GM18870 (cell line): ENCODE data around the gene IGLL5.
"Not testable (repeated sequence)": the region's sequence is repeated elsewhere in the genome, so short reads cannot be mapped to it uniquely, and the experiment has no call there.

Experiments
- ATAC-seq: cut with Tn5 transposase; IDR thresholded peaks from one replicate; pipeline ENCODE4 v1.9.1; 2021; ENCODE audit warnings: moderate library complexity; ENCODE audit not compliant: unreplicated experiment

IGLL5 gene

DNA sequence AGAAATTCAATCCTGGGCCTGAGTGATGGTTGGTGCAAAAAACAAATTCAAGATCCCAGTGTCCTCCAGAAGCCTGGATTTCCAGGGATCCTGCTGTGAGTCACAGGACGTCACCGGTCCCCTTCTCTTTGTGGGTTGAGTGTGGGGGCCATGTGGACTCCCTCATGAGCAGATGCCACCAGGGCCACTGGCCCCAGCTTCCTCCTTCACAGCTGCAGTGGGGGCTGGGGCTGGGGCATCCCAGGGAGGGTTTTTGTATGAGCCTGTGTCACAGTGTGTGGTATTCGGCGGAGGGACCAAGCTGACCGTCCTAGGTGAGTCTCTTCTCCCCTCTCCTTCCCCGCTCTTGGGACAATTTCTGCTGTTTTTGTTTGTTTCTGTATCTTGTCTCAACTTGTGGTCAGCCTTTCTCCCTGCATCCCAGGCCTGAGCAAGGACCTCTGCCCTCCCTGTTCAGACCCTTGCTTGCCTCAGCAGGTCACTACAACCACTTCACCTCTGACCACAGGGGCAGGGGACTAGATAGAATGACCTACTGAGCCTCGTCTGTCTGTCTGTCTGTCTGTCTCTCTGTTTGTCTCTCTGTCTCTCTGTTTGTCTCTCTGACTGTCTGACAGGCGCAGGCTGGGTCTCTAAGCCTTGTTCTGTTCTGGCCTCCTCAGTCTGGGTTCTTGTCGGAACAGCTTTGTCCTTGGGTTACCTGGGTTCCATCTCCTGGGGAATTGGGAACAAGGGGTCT is 11.9 kb downstream of the IGLL5 start:
- not testable (repeated sequence) for ATAC-seq

DNA sequence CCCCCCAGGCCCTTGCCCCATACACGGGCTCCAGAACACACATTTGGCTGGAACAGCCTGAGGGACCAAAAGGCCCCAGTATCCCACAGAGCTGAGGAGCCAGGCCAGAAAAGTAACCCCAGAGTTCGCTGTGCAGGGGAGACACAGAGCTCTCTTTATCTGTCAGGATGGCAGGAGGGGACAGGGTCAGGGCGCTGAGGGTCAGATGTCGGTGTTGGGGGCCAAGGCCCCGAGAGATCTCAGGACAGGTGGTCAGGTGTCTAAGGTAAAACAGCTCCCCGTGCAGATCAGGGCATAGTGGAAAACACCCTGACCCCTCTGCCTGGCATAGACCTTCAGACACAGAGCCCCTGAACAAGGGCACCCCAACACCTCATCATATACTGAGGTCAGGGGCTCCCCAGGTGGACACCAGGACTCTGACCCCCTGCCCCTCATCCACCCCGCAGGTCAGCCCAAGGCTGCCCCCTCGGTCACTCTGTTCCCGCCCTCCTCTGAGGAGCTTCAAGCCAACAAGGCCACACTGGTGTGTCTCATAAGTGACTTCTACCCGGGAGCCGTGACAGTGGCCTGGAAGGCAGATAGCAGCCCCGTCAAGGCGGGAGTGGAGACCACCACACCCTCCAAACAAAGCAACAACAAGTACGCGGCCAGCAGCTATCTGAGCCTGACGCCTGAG is 13.1 kb downstream of the IGLL5 start:
- not testable (repeated sequence) for ATAC-seq

DNA sequence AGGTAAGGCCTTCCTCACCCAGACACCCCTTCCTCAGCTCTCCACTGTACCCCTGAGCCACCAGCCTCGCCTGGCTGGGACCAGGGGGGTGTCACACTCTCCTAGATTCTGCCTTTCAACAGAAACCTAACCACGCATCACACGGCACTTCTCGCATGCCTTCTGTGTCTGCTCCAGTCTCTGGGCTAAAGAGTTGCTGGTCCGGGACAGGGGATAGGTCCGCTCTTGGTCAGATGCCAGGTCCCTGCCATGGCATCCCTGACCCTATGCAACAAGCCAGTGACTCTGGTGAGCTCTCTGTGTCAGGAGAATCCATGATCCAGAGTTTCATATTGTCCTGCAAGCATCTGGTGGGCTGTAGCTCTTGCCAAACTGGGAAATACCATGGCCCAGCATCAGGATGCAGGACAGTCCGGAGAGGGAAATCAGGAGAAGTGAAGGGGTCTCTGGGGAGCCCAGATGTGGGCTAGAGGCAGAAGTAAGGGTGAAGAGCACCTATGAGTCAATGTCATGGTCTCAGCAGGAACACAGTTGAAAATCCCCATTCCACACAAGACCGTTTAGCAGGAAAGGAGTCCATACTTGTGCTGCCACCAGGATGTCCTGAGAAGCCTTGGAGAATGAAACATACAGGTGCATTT is 14.1 kb downstream of the IGLL5 start:
- no peak for ATAC-seq

DNA sequence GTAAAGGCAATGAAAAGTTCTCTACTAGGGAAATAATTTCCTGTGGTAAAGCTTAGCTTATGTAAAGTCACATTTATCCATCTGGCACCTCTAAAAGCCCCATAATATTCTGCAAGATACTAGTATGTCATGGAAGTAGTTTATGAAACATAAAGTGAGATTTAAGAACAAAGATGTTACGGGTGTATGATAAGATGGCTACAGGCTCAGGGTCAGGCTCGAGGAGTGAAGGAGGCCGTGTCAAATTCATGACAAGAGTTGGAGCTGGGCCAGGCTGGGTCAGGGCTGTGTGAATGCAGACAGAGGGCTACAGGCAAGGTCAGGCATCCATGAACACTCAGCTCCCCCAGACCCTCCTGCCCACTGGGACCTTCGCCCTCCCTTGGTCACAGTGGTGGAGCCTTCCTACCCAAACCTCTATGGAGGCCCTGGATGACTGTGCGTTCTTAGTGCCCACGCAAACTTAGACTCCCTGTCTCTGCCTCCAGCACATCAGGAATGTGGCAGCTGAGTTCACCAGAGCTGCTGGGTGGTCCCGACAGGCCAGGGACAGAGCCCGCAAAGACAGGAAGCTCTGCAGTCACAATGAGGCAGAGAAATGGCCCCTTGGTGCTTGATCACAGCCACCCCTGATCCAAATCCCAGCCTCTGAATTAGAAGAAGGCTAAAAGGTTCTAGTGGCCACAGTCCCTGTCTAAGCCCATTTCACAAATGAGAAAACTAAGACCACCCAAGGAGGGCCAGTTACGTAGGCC is 14.8 kb downstream of the IGLL5 start:
- no peak for ATAC-seq

DNA sequence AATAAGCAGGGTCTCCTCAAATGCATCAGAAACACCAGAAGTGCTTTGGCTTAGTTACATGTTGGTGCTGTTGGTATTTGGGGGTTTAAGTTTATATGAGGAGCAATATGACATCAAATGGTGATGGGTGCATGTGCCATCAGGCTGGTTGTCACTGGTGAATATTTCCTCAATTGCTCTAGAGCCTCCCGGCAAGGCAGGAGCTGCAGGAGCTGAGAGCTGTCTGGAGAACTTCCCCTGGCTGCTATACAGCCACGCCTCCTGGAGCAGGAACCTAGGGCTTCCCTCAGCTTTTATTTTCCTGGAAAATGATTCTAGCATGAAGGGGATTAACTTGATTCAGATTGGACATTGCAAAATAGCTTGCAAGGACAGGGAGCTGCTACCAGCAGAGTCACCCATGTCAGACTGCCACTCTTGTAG is 15.8 kb downstream of the IGLL5 start:
- no peak for ATAC-seq

DNA sequence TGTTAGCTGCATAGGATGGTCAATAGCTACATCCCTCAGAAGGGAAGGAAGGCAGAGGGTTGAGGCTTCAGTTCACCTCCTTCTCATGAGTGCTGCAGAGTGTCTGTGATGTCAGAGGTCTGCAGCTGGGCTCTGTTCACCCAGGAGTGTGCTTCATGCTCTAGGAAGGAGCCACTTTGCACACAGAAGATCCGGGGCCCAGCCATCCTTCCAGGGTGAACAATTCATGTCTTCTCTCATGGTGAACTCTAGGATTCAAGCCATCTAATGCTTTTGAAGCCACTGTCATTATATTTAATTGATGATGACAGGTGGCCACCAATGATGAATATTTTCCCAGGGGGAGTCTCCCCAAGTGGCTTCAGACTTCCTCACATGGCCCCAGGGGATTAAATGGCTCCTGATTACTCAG is 16.2 kb downstream of the IGLL5 start:
- not testable (repeated sequence) for ATAC-seq

DNA sequence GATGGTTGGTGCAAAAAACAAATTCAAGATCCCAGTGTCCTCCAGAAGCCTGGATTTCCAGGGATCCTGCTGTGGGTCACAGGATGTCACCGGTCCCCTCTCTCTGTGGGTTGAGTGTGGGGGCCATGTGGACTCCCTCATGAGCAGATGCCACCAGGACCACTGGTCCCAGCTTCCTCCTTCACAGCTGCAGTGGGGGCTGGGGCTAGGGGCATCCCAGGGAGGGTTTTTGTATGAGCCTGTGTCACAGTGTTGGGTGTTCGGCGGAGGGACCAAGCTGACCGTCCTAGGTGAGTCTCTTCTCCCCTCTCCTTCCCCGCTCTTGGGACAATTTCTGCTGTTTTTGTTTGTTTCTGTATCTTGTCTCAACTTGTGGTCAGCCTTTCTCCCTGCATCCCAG is 17.1 kb downstream of the IGLL5 start:
- not testable (repeated sequence) for ATAC-seq

DNA sequence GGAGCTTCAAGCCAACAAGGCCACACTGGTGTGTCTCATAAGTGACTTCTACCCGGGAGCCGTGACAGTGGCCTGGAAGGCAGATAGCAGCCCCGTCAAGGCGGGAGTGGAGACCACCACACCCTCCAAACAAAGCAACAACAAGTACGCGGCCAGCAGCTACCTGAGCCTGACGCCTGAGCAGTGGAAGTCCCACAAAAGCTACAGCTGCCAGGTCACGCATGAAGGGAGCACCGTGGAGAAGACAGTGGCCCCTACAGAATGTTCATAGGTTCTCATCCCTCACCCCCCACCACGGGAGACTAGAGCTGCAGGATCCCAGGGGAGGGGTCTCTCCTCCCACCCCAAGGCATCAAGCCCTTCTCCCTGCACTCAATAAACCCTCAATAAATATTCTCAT is 18.8 kb downstream of the IGLL5 start:
- ATAC-seq: not testable (repeated sequence)

DNA sequence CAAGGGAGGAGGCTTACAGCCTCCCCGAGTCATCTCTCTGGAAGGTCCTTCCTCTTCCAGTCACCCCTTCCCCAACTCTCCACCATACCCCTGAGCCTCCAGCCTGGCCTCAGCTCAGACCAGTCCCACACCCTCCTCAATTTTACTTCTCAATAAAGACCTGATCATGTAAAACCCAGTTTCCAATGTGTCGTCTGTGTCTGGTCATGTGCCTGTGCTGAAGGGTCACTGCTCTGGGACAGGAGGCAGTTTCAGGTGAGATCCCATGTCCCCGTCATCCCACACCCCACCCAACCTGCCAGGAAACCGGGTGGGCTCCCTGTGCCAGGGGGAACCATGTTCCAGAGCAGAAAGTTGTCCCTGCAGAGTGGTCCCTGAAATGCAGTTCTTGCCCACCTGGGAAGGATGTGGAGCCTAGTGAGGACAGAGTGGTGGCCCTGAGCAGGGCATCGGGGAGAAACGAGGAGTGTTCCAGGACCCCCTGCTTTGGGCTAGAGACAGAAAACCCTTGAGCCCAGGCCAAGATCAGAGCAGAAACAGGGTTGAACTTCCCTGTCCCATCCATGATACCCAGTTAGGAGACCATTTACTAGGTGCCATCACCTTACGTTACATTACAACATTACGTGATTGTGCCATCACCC is 19.4 kb downstream of the IGLL5 start:
- ATAC-seq: no peak

DNA sequence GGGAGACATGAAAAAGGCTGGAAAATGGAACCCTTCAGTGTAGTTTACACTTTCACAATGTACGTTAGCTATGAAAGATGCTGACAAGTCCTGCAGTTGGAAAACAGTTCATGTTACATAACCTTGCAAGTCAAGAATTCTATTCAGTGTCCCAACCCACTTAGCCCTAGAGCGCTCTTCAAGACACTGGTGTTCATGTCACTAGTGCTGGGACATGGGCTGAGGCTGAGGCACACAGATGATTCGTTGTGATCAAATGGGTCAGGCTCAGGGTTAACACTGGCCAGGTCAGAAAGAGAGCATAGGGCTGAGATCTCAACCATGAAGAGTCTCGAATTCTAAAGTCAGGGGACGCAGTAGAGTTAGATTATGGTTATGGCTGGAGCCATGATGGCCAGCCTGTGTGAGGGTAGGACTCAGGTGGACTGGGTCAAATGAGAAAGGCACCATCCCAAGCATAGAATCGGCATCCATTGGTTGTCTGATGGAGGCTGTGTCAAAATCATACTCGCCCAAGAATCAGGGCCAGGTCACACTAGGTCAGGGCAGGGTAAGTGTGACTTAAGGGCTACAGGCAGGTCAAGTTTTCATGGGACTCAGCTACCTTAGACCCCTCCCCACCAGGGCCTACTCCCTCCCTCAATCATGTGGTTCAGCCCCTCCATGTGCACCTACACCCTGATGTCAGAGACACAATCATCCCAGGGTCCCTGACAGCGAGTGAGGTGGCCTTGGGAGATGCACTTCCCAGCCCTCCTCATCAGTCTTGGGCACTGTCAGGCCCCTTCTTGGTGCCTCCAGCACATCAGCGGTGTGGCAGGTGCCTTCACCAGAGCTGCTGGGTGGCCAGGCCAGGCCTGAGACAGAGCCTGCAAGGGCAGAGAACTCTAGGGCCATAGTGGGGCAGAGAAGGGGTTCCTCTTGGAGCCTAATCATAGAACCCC is 20.2 kb downstream of the IGLL5 start:
- no peak for ATAC-seq

DNA sequence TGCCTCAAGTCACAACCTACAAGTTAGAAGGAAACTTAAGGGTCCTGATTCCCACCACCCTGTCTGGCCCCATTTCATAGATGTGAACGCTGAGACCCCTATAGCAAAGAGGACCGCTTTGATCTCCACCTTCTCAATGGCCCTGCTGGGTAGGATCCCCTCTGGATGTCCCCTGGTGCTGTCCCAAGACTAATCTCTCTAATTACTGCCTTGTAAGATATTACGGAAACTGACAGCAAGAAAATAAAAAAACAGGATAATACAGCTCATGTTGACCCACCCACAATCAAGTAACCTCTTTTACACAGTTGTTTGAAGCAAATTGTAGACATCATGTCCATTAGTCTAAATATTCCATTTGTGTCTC is 20.9 kb downstream of the IGLL5 start:
- ATAC-seq: no peak

DNA sequence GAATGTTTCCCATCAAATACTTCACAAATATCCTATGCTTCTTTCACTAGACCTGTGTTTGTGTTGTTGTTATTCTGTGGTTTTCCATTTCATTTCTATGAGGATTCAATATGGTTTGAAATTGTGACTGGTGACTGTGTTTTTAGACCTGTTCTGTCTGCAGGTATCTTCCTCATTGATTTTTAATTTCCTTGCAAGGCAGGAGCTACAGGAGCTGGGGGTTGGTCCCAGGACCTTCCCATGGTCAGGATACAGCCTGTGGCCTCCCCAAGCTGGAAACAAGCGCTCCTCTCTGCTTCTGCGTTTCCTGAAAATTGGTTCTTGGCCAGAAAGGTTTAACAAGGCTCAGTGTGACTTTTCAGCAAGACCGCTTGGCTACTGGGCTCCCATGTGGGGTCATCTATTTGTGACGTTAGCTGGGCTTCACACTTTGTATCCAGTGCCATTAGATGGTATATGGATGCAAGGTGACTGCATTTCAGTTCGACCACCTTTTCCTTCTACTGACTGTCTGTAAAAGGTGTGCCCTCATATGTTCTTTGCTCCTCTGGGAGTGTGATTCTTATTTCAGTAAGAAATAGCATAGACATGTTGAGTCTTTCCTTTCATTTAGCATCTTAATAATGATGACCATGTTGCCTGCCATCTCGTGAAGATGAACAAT is 21.5 kb downstream of the IGLL5 start:
- ATAC-seq: no peak

DNA sequence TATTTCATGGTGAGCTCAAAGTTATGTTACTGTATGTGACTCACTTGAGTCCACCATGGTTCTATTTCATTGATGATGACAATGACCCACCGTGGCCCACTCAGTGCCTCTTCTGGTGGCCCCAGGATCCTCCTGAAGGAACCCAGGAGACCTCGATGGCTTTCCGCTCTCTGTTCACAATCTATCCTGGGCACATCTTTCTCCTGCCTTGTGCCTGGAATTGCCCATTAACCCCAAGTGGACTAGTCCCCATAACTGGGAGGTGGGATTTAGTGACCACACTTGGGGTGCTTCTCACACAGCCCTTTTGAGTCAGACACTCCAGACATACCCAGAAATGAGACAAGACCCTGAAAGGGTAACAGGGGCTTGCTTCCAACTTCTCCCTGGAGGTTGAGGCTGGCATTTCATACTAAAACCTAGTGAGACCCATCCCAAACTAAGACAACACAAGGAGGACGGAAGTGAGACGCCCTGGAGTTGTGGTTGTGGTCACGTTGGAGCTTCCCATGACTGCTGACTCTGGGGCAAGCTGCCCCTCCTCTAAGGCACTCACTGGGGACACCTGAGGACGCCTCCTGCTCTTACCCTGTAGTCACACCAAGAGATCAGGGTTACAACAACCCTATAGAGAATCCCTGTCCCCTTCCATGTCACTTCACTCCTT is 22.1 kb downstream of the IGLL5 start:
- no peak for ATAC-seq

DNA sequence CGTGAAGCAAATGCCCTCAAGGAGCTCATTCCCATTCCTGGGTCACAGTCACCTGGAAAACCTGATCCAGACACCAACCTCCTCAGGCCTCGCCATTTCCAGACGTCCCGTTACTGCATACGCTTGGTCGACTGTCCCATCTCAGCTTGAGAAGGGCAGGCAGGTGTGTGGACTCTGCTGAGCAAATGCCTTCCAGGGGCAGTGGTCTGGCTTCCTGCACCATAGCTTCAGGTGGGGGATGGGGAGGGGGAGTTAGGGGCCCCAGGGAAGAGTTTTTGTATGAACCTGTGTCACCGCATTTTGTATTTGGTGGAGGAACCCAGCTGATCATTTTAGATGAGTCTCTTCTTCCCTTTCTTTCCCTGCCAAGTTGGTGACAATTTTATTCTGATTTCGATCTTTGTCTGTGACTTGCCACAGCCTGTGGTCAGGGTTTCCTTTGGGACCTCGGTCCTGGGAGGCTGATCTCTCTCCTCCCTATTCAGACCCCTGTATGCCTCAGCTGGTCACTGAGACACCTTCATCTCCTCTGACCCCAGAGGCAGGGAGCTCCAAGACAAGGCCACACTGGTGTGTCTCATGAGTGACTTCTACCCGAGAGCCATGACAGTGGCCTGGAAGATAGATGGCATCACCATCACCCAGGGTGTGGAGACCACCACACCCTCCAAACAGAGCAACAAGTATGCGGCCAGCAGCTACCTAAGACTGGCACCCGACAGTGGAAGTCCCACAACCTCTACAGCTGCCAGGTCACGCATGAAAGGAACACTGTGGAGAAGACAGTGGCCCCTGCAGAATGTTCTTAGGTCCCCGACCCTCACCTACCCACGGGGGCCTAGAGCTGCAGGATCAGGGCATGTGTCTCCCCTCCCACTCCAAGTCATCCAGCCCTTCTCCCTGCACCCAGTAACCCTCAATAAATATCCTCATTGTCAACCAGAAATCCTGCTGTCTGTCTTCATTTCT is 22.9 kb downstream of the IGLL5 start:
- ATAC-seq: no peak

DNA sequence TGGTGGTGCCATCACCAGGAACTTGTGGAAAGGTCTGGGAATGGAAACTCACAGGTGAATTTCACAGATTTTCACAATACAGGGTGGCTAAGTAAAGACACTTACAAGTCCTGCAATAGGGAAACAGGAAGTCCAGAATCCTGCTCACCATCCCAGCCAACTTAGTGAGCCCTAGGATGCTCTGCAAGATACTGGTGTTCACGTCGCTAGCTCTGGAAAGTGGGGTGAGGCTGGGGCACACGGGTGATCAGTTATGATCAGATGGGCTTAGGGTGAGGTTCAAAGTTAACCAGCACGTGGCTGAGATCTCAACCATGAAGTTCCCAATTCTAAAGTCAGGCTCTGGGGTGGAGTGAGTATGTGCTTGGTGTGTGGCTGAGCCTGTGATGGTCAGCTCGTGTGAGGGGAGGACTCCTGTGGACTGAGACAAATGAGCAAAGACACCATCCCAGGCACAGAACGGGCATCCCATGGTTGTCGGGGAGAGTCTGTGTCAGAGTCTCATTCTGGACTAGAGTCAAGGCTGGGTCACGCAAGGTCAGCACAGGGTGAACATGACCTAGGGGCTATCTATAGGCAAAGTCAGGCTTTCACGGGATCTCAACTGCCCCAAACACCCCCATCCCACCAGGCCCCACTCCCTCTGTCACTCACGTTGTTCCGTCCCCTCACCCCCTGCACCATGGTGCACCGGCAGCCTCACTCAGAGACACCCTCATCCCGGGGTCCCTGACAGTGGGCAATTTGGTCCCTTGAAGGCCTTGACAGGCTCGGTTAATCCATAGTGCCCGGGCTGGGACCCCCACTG is 23.9 kb downstream of the IGLL5 start:
- no peak for ATAC-seq

DNA sequence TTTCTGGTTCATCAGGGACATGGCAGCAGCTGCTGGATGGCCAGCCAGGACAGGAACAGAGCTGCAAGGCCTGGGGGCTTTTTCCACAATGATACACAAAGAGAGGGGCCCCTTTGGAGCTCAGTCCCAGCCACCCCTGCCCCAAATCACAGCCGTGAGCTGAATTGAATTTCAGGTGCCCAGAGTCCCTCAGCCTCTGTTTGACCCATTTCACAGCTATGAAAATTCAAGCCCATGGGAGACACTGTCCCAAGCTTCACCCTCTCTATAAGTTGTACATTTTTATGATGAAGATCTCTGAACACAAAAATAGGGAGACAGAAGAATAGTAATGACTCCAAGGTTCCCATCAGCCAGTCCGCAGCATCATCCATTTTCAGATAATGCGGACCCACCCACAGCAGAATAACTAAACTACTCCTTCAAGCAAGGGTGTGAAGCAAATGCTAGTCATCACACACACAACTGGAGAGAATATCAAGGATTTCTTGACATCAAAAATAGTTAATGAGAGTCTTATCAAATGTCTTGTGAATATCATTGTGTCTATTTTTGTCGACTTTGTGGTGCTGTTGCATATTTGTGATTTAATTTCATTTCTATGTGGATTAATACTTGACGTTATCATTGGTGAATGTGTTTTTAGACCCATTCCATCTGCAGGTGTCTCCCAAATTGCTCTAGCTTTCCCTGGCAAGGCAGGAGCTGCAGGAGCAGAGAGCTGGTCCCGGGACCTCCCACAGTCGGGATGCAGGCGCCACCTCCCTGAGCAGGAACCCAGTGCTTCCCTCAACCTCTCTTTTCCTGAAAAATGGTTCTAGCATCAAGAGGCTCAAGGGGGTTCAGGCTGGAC is 24.7 kb downstream of the IGLL5 start:
- ATAC-seq: no peak
